GM12891 (cell line): ENCODE results near the gene RIC1.

Source experiments
- POLR2A ChIP-seq: IDR thresholded peaks from 2 replicates; pipeline ENCODE4 v1.6.1; 2011; ENCODE audit warnings: low read depth, low read length, control low read depth
- POLR2AphosphoS5 ChIP-seq: IDR thresholded peaks from 2 replicates; pipeline ENCODE4 v1.6.1; 2011; ENCODE audit warnings: low read depth, low read length, control low read depth
- POU2F2 ChIP-seq: IDR thresholded peaks from 2 replicates; pipeline ENCODE4 v1.6.1; 2011; ENCODE audit warnings: low read depth, mild to moderate bottlenecking, control low read depth, low read length, moderate library complexity

DNA sequence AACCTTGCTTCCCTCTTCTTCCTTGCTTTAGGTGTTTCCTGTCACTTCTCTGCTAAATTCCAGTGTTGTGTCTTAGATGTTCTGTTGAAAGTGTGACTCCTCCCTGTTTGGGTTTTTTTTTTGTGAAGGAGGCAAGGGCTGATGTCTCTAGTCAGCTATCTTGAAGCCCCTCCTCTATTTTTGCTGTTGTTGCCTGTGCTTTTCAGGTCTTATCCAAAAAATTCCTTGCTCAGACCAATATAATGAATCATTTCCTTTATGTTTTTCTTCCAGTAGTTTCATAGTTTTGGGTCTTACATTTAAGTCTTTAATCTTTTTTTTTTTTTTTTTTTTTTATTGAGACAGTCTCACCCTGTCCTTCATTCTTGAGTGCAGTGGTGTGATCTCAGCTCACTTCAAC lies 22.3 kb downstream of the RIC1 start:
- TF ChIP-seq POLR2A: no peak
- TF ChIP-seq POU2F2: no peak
- no peak for TF ChIP-seq POLR2AphosphoS5
